Measurements from ENCODE around the gene FAM174C. TPM values are rescaled to one million over a fixed set of nuclear protein-coding genes. Genes with fewer than 3 reads are reported as not detected.

FAM174C gene
- total and polyA plus RNA-seq, 2 of the 8 experiments (the other 6 are each of a cell fraction or from before 2014, with no cell fraction given): 44.5 to 125 TPM

GRCh38 chr19:1264801-1265614, 10.3 kb upstream of the FAM174C start (continued):
- TF ChIP-seq CTBP2 (IDR thresholded peaks at IDR 0.05; ENCODE audit: borderline replicate concordance, insufficient read depth, insufficient read length, low read length): no peak
- TF ChIP-seq, protein P1, sequence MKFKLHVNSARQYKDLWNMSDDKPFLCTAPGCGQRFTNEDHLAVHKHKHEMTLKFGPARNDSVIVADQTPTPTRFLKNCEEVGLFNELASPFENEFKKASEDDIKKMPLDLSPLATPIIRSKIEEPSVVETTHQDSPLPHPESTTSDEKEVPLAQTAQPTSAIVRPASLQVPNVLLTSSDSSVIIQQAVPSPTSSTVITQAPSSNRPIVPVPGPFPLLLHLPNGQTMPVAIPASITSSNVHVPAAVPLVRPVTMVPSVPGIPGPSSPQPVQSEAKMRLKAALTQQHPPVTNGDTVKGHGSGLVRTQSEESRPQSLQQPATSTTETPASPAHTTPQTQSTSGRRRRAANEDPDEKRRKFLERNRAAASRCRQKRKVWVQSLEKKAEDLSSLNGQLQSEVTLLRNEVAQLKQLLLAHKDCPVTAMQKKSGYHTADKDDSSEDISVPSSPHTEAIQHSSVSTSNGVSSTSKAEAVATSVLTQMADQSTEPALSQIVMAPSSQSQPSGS (IDR thresholded peaks at IDR 0.05; ENCODE audit: low read length): peak; percentile 93
- no peak for TF ChIP-seq BCL11A (IDR thresholded peaks at IDR 0.05; ENCODE audit: low read depth in 2 of 2, low read length in 2 of 2)
- no peak for TF ChIP-seq RBBP5 (IDR thresholded peaks at IDR 0.05; ENCODE audit: borderline replicate concordance, low read depth, low read length)
- TF ChIP-seq, protein P2, sequence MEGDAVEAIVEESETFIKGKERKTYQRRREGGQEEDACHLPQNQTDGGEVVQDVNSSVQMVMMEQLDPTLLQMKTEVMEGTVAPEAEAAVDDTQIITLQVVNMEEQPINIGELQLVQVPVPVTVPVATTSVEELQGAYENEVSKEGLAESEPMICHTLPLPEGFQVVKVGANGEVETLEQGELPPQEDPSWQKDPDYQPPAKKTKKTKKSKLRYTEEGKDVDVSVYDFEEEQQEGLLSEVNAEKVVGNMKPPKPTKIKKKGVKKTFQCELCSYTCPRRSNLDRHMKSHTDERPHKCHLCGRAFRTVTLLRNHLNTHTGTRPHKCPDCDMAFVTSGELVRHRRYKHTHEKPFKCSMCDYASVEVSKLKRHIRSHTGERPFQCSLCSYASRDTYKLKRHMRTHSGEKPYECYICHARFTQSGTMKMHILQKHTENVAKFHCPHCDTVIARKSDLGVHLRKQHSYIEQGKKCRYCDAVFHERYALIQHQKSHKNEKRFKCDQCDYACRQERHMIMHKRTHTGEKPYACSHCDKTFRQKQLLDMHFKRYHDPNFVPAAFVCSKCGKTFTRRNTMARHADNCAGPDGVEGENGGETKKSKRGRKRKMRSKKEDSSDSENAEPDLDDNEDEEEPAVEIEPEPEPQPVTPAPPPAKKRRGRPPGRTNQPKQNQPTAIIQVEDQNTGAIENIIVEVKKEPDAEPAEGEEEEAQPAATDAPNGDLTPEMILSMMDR (IDR thresholded peaks at IDR 0.05; ENCODE audit: control extremely low read depth in 1 of 3, insufficient read depth in 1 of 3, low read depth in 1 of 3, low read length in 3 of 3): no peak
- TF ChIP-seq, protein P3, sequence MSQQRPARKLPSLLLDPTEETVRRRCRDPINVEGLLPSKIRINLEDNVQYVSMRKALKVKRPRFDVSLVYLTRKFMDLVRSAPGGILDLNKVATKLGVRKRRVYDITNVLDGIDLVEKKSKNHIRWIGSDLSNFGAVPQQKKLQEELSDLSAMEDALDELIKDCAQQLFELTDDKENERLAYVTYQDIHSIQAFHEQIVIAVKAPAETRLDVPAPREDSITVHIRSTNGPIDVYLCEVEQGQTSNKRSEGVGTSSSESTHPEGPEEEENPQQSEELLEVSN (IDR thresholded peaks at IDR 0.05): no peak
- no peak for TF ChIP-seq MAFK (IDR thresholded peaks at IDR 0.05; ENCODE audit: low read depth, low read length)
- no peak for TF ChIP-seq EGR1 (IDR thresholded peaks at IDR 0.05; ENCODE audit: borderline replicate concordance, low read depth, low read length)
- TF ChIP-seq RNF2 (IDR thresholded peaks at IDR 0.05; ENCODE audit: borderline replicate concordance, low read depth, low read length, missing control alignments, poor library complexity, severe bottlenecking): no peak
- TF ChIP-seq BRCA1 (IDR thresholded peaks at IDR 0.05; ENCODE audit: low read depth, low read length): no peak
- no peak for TF ChIP-seq RFX5 (IDR thresholded peaks at IDR 0.05; ENCODE audit: borderline replicate concordance, low read depth, low read length)
- TF ChIP-seq SP1 (IDR thresholded peaks at IDR 0.05; ENCODE audit: low read depth, low read length): 0 out of 2 replicates have a peak, but pooled peaks have one; percentile 23
- no peak for TF ChIP-seq POLR2A (IDR thresholded peaks at IDR 0.05; ENCODE audit: control extremely low read depth in 1 of 2, low read depth in 2 of 2, low read length in 2 of 2)
- TF ChIP-seq, protein P4, sequence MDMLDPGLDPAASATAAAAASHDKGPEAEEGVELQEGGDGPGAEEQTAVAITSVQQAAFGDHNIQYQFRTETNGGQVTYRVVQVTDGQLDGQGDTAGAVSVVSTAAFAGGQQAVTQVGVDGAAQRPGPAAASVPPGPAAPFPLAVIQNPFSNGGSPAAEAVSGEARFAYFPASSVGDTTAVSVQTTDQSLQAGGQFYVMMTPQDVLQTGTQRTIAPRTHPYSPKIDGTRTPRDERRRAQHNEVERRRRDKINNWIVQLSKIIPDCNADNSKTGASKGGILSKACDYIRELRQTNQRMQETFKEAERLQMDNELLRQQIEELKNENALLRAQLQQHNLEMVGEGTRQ (IDR thresholded peaks at IDR 0.05; ENCODE audit: low read length): no peak
- TF ChIP-seq KDM5A (IDR thresholded peaks at IDR 0.05; ENCODE audit: low read length): no peak
- peak in 1 of 2 experiments; percentile 14; a peak in 1 of 4 replicates for TF ChIP-seq SIN3A (conservative IDR thresholded peaks at IDR 0.05 in 1 of 2, IDR thresholded peaks at IDR 0.05 in 1 of 2; ENCODE audit: low read depth in 1 of 2, low read length in 2 of 2)
- no peak for TF ChIP-seq PHF8 (conservative IDR thresholded peaks at IDR 0.05; ENCODE audit: low read depth, low read length)

All from H1 (cell line).